GM23248 (cell line): ENCODE results near the gene LOXL3.

ENCODE experiments used
- EZH2 ChIP-seq: fragments of 200-600 bp; sonication (generic); IDR thresholded peaks from 2 replicates; pipeline ENCODE4 v1.6.1; 2018; ENCODE audit warnings: antibody characterized with exemption, mild to moderate bottlenecking; ENCODE audit not compliant: insufficient read depth, poor library complexity, severe bottlenecking
- EZH2phosphoT487 ChIP-seq: fragments of 200-600 bp; sonication (generic); IDR thresholded peaks from 2 replicates; pipeline ENCODE4 v1.6.1; 2018; ENCODE audit warnings: antibody characterized with exemption, moderate library complexity, mild to moderate bottlenecking, low read depth; ENCODE audit not compliant: insufficient read depth

DNA sequence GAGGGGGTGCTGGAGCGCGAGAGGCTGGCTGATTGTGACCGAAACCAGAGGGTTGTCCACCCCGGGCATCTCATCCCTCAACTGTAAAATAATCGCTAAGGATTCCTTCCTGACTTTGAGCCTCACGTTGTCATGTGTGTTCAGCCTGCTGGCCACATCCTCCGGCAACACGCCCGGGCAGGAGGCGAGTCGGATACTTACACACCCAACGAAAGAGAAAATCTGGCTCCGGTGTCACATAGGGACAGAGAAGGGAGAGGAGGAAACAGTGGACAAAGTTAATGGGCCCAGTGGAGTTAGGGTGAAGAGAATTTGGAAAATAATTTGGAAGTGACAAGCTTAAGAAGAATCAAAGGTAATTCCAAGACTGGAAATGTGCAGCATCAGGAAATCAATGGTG lies 37.1 kb downstream of the LOXL3 start:
- TF ChIP-seq EZH2 (no peak), EZH2phosphoT487 (no peak)
